Fibroblast of peridontal ligament (primary cell): ENCODE data around the gene SLC19A1.
"Not testable (repeated sequence)": the region's sequence is repeated elsewhere in the genome, so short reads cannot be mapped to it uniquely, and the experiment has no call there.

Experiments used
- DNase-seq: peaks from one replicate; pipeline ENCODE4 v3.0.0-alpha.2; 2010; ENCODE audit errors: extremely low read depth

Gene SLC19A1

DNA sequence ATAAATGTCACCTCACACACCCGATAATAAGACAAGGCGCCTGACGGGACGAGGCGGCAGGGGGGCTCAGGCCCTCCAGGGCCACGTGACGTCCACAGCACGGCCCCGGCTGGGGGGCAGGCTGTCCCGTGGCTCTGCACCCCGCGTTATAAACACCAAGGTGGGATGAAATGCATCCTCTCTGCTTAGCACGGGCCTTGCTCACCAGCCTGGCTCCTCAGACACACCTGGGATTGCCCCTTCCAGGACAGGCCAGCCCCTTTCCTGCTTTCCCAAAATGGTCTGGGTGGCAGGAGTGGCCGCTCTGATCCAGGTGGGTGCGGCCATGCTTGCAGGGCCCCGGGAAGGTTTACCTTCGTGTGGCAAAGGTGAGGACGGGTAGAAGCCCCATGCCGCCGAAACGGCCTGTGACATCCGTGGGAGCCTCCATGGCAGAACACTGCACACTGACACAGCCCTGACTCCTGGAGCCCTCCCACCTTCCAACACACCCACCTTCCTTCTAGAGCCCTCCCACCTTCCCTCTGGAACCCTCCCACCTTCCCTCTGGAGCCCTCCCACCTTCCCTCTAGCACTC is 35.9 kb downstream of the SLC19A1 start:
- no peak for DNase-seq

DNA sequence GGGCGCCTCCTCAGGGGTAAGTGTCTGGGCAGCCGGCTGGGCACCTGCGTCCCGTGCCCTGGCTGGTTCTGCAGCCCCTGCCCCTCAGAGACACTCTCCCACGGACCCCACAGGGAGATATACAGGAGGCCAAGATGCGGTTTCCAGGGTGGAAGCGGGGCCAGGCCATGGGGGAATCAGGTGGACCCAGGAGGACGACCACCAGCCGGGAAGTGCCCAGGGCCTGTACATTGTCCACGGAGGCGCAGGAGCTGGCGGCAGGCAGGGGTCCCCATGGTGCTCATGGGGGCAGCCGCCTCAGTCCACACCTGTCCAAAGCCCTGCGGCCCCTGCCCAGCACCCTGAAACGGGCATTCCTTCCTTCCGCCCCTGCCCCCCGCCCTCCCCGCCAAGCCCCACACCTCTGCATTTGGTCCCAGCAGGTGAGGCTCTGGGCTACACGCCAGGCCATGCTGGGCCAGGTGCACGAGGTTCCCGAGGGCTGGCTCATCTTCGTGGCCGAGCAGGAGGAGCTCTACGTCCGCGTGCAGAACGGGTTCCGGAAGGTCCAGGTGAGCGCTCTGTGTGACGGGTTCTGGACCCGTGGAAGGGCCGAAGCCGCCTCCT is 36.7 kb downstream of the SLC19A1 start:
- DNase-seq: no peak

DNA sequence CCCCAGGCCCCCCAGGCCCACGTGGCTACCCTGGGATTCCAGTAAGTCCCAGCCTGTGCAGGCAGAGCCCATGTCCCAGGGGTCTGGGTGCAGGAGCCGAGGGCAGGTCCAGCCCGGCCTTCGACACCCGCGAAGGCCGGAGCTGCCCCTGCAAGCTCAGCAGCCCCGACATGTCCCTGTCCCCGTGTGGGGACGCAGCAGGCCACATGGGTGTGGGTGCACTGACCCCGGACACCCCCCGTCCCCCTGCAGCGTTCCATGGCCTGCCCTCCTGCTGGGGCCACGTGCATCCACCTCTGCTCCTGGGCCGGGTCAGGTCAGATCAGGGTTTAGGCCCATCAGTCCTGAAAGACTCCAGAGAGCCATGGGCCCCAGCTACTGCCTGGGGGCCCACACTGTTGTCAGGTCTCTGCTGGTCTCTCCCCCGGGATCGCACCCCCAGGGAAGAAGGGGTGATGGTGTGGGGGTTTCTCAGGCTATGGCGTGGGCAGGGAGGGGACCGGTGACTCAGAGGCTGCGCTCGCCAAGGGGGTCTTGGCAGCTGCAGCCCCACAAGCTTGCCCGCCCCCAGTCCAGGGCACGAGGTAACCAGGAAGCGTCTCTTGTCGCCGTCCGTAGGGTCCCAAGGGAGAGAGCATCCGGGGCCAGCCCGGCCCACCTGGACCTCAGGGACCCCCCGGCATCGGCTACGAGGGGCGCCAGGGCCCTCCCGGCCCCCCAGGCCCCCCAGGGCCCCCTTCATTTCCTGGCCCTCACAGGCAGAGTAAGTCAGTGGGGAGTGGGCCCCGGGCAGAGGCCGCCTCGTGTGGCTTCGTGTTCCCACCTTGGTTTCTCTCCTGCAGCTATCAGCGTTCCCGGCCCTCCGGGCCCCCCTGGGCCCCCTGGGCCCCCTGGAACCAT is 37.5 kb downstream of the SLC19A1 start:
- DNase-seq: no peak

DNA sequence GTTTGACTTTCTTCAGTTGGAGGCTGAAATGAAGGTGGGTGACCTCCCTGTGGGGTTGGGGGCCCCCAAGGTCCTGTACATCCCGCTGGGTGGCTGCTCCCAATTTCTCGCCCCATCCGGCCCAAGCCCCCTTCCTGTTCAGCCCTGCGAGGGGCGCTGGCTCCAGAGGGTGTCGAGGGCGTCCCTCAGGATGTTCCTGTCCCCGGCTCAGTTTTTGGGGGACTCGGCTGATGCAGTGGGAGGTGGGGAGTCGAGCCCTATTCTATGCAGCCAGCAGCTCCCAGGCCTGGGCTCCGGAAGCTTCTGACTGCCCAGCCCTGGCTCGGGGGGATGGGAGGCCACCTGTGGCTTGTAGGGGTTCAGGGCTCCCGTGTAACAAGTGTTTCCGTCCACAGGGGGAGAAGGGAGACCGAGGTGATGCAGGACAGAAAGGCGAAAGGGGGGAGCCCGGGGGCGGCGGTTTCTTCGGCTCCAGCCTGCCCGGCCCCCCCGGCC is 38.2 kb downstream of the SLC19A1 start:
- no peak for DNase-seq

DNA sequence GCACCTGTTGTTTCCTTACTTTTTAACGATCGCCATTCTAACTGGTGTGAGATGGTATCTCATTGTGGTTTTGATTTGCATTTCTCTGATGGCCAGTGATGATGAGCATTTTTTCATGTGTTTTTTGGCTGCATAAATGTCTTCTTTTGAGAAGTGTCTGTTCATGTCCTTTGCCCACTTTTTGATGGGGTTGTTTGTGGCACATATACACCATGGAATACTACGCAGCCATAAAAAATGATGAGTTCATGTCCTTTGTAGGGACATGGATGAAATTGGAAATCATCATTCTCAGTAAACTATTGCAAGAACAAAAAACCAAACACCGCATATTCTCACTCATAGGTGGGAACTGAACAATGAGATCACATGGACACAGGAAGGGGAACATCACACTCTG is 39.0 kb downstream of the SLC19A1 start:
- DNase-seq: not testable (repeated sequence)

DNA sequence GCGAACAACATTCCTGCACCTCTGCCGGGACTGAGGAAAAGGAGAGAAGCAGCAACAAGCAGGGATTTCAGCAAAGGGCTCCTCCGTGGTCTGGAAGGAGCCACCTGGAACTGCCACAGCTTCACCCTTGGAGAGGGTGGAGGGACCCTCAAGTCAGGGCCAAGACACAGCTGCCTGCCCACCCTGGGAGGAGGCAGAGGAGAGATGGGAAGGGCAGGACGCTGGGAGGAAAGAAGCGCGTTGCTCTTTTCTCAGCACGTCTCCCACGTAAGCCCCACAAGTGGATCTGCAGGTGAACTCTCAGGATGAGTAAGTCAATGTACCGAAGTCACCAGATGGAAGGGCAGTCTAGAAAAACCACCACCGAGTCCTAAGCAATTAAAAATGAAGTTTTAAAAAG is 39.6 kb downstream of the SLC19A1 start:
- no peak for DNase-seq

DNA sequence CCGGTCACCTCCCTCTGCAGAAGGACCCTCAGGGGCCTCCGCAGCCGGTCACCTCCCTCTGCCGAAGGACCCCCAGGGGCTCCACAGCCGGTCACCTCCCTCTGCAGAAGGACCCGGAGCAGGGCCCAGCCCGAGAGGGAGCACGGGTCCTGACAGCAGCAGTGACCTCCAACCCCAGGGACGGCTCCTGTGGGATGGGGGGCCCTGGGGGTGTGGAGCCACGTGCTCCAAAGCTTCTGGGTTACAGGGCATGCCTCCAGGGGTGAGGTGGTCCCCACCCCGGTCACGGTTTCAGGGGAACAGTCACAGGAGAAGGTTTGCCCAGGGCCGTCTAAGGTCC is 40.3 kb downstream of the SLC19A1 start:
- no peak for DNase-seq

DNA sequence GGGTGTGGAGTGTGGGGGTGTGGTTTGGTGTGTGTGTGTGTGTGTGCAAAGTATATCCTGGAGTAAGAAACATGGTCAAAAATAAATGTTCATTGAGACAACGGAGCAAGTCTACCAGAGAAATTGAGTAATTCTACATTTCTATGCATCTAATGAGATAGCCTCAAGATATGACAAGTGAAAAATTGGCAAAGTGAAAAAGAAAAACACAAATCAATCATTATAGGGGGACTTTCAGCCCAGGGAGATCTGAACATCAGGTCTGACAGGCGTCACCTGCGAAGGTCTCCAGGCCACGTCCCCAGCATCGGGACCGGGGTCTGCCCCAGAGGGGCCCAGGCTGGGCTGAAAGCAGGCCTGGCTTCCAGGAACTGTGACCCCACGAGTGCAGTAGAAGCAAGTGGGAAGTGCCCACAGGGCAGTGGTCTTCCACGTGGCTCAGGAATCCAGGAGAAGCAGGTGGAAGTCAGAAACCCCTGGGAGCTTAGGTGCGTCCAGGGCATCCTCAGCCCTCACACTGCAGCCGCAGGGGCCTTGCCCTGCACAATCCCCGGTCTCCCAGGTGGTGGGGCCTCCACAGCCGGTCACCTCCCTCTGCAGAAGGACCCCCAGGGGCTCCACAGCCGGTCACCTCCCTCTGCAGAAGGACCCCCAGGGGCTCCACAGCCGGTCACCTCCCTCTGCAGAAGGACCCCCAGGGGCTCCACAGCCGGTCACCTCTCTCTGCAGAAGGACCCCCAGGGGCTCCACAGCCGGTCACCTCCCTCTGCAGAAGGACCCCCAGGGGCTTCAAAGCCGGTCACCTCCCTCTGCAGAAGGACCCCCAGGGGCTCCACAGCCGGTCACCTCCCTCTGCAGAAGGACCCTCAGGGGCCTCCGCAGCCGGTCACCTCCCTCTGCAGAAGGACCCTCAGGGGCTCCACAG is 40.9 kb downstream of the SLC19A1 start:
- not testable (repeated sequence) for DNase-seq

DNA sequence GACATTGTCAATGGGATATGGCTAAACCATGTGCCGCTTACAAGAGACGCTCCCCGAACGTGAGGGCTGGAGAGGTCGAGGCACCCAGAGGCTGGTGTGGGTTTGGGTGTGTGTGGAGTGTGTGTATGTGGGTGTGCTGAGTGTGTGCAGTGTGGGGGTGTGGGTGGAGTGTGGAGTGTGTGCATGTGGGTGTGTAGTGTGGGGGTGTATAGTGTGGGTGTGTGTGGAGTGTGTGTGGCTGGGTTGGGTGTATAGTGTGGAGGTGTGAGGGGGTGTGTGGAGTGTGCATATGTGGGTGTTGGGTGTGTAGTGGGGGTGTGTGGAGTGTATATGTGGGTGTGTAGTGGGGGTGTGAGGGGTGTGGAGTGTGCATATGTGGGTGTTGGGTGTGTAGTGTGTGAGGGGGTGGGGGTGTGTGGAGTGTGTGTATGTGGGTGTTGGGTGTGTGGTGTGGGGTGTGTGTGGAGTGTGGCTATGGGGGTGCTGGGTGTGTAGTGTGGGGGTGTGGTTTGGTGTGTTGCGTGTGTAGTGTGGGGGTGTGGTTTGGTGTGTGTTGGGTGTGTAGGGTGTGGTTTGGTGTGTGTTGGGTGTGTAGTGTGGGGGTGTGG is 42.2 kb downstream of the SLC19A1 start:
- no peak for DNase-seq

DNA sequence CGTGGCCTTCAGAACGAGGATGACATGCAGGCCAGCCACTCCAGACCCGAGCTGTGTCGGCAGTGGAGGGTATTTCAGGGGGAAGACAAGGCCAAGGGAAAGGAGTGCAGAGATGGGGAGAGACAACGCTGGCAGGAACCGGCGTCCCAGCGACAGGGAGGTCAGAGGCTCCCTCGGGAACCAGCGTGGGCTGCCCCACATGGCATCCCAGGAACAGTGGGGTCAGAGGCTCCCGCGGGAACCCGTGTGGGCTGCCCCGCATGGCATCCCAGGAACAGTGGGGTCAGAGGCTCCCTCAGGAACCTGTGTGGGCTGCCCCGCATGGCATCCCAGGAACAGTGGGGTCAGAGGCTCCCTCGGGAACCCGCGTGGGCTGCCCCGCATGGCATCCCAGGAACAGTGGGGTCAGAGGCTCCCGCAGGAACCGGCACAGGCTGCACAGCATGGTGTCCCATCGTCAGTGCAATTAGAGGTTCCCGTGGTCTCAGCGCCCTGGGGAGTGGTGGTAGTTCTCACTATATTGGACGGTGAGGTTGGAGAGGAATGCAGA is 43.0 kb downstream of the SLC19A1 start:
- no peak for DNase-seq

DNA sequence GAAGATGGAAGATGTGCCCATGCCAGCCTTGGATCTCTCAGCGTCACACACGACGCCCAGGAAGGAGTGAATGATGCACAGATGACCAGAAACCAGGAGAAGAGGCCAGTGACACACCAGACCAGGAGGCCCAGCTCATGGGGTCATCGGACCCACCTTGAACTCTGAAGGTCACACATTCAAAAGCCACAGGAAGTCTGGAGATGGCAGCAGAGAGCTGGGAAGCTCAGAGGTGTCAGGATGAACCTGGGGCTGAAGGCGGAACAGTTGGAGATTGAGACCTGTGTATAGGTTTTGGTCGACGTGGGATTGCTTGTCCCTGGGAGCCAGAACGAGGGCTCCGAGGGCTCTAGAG is 43.6 kb downstream of the SLC19A1 start:
- no peak for DNase-seq

DNA sequence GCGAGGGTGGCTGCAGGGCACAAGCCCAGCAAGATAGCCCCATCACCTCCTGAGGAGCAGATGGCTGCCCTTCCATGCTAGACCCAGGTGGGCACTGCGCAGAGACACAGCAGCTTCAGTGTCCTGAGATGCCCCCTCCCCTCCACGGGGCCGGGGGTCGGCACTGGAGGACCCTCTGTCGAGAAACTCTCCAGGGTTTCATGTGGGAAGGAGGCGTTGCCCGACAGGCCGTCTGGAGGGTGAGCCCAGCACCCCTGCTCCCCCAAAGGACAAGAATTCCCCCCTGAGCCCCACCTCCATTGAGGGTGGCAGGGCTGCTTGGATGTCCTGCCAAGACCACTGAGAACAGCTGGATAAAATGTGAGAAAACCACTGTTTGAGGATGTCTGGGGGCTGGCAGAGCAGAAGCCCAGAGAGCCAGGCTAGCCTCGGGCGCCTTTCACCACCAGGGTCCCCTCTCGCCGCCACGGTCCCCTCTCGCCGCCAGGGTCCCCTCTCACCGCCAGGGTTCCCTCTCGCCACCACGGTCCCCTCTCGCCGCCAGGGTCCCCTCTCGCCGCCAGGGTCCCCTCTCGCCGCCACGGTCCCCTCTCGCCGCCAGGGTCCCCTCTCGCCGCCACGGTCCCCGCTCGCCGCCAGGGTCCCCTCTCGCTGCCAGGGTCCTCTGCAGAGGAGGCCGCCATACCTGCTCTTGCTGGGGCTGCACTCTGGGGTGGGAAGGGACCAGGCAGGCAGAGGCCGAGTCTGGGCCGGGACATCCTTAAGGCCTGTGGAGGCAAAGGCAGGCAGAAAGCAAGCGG is 44.2 kb downstream of the SLC19A1 start:
- DNase-seq: no peak

DNA sequence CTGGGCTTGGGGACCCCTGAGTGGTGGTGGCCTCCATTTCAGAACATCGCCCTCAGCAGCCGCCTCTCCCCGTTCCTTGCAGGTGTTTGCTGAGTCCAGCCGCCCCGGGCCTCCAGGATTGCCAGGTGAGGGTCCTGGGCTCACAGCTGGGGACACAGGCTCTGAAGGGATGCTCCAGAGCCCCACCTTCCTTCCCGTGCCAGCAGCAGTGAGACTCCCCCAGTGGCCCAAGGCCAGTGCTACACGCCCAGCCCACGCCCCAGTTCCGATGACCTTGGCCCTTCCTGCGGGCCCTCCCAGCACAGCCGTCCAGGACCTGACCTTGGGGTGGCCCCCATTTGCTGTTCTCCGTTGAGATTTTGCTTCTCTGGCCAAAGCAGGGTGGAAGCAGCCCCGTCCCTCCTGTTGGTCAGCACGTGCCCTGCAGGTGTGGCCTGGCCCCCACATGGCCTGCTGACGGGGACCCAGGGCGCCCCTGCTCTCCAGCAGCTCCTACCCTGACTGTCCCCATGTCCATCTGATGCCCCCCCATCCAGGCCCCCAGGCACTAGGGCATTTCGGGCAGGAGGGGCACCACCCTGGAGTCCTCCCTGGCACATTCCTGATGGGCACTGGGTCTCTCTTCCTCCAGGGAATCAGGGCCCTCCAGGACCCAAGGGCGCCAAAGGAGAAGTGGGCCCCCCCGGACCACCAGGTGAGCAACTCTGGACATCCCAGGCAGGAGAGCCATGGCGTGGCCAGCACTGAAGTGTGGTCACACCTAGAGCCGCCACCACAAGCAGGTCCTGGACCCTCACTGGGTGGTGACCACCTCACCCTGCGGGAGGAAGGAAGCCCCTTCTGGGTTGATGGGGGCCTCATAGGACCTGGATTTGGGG is 45.0 kb downstream of the SLC19A1 start:
- no peak for DNase-seq

DNA sequence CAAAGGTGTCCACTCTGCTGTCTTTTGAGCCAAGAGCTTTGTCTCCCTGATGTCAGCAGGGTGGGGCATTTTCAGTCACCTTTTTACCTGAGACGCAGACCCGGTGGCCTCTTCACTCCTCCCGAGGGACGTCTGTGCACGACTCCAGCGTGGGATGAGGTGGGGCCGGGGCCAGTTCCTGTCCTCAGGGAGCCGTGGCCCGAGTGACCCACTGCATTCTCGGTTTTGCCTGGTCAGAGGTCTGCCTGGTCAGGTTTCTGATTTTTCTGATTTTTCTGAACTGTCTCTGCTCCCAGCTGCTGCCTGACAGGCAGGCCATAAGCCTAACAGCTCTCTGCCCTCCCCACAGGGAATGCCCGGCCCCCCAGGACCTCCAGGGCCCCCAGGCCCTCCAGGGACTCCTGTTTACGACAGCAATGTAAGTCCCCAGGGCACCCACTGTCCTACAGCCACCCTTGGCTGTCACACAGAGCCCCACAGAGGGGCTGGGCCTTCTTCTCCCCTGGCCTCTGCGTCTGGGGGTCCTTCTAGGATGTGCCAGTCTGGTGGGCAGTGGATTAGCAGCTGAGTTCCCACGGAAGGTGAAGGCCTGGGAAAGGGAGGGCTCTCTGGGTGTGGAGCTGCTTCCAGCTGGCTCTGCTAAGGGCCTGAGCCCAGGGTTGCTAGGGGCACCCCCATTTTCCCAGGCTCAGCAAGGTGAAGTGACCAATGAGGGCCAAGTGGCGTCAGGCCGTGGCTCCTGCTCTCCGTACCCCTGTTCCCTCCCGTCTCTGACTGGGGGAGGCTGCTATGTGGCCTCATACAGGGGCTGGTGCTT is 45.9 kb downstream of the SLC19A1 start:
- DNase-seq: no peak

DNA sequence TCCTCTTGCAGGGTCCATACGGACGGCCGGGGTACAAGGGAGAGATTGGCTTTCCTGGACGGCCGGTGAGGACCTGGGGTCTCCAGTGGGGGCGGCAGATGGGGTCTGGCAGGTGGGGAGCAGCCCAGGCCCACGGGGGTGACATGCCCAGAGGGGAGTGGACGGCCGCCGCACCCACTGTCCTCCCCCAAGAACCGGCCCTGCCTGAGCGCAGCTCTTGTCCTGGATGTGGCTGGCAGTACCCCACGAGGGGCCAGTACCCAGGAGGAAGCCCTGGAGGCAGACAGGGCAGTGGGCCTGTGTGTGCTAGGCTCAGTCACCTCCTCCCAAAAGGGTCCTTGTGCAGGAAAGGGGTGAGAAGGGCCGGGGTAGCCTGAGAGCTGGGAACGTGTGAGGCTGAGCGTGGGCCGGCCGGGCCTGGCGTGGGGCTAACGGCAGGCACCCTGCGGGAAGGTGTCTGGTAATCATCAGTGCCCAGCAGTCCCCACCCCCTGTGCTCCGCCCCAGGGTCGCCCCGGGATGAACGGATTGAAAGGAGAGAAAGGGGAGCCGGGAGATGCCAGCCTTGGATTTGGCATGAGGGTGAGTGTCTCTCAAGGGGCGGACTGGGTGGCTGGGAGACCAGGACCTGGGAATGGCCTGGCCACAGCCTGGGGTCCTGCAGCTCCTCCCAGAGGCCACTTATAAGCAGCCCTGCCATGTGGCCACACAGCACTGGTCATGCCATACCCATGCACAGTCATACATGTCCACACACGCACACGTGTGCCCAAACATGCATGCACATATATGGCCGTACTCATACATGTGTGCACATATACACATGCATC is 47.2 kb downstream of the SLC19A1 start:
- DNase-seq: no peak

DNA sequence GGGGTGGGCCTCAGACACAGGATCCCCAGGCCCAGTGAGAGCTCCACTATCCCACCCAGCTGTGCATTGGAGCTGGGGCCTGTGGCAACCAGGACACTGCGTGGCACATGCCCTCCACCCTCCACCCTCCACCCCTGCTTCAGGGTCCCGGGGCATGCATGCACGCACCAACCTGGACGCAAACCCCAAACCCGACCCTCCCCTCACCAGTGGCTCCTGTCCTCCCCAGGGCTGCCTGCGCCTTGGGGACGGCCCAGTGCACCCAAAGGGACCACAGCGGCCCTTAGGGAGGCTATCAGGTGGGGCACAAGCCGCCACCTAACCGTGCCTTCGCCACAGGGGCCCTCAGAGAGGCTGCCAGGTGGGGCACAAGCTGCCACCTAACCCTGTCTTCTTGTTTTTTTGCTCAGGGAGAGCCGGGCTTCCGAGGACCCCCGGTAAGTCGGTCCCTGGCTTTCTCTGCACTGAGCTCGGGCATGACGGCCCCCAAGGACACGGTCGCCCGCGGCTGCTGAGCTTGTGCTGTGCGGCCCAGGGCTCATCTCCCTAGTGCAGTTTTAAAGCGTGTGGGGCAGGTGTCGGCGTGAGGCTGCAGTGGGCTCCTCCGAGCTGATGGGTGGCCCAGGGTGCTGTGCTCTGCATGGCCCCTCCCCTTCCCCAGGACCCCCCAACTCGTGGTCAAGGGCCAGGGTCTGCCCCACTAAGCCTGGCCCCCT is 47.9 kb downstream of the SLC19A1 start:
- DNase-seq: no peak

DNA sequence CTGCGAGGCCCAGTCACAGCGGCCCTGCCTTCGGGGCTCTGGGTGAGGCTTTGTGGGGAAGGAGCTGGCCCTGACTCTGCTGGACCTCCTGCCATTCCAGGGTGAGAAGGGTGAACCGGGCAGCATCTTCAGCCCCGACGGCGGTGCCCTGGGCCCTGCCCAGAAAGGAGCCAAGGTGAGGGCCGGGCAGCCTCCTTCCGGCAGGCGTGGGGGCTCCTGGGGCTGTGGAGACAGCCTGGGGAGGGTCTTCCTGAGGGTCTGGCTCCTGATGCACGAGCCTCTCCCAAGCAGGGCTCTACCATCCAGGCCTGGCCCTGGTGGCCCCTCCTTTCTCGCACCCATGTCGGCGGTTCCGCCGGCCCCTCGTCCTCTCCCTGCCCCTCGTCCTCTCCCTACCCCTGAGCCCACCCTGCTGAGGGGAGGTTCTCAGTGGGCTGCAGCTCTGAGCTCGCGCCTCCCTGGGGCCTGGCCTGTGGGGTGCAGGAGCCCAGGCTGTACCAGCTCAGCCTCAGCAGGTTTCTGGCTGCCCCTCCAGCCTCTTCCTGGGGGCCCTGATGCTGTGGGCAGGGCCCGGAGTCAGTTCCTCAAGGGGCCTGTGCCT is 48.7 kb downstream of the SLC19A1 start:
- no peak for DNase-seq
